Neuronal stem cell (in vitro differentiated cells): ENCODE measurements around the gene LGR6.

ENCODE experiments used
- DNase-seq: peaks from one replicate; pipeline ENCODE4 v3.0.0-alpha.2; 2013; ENCODE audit warnings: low spot score
- H2AFZ ChIP-seq: one replicate; pipeline ENCODE4 v1.6.1; 2013; ENCODE audit warnings: mild to moderate bottlenecking, low read length, inconsistent platforms
- H2AK5ac ChIP-seq: 2 replicates; pipeline ENCODE4 v1.6.1; 2013; ENCODE audit warnings: low read depth, mild to moderate bottlenecking, inconsistent platforms, low read length, moderate library complexity, mixed read lengths
- H2BK120ac ChIP-seq: 2 replicates; pipeline ENCODE4 v1.6.1; 2013; ENCODE audit warnings: low read depth, mild to moderate bottlenecking, inconsistent platforms, low read length, moderate library complexity, mixed read lengths
- H2BK12ac ChIP-seq: one replicate; pipeline ENCODE4 v1.6.1; 2013; ENCODE audit warnings: low read length, inconsistent platforms
- H2BK15ac ChIP-seq: 2 replicates; pipeline ENCODE4 v1.6.1; 2013; ENCODE audit warnings: mild to moderate bottlenecking, low read length, inconsistent platforms, mixed read lengths
- H2BK5ac ChIP-seq: one replicate; pipeline ENCODE4 v1.6.1; 2013; ENCODE audit warnings: inconsistent platforms, mild to moderate bottlenecking, low read length, moderate library complexity
- H3K14ac ChIP-seq: one replicate; pipeline ENCODE4 v1.6.1; 2013; ENCODE audit warnings: low read length, inconsistent platforms
- H3K18ac ChIP-seq: 2 replicates; pipeline ENCODE4 v1.6.1; 2013; ENCODE audit warnings: low read length, inconsistent platforms
- H3K23ac ChIP-seq: 2 replicates; pipeline ENCODE4 v1.6.1; 2013; ENCODE audit warnings: low read depth, mild to moderate bottlenecking, mixed read lengths, low read length, inconsistent platforms; ENCODE audit not compliant: poor library complexity
- H3K27ac ChIP-seq: replicated peaks from 3 replicates; pipeline ENCODE4 v1.5.1; 2013; ENCODE audit warnings: low read length, inconsistent platforms
- H3K27me3 ChIP-seq, 3 experiments: 2 replicates each; pipeline ENCODE4 v1.6.1; 2013; ENCODE audit warnings: low read length in 3 of 3, mild to moderate bottlenecking in 2 of 3, inconsistent platforms in 1 of 3, low read depth in 1 of 3, mixed read lengths in 1 of 3, moderate library complexity in 1 of 3; ENCODE audit not compliant: control insufficient read depth in 3 of 3, insufficient read depth in 3 of 3
- H3K36me3 ChIP-seq, 2 donors: replicated peaks in 1 of 2; 2 replicates each; pipeline ENCODE4 v1.6.1; 2013; ENCODE audit warnings: low read length in 2 of 2; ENCODE audit not compliant: control insufficient read depth in 2 of 2, insufficient read depth in 2 of 2
- H3K4ac ChIP-seq: 2 replicates; pipeline ENCODE4 v1.6.1; 2013; ENCODE audit warnings: inconsistent platforms, mild to moderate bottlenecking, low read length, moderate library complexity
- H3K4me1 ChIP-seq, 2 donors: 1 replicate in 1 of 2; 2 replicates in 1 of 2; pipeline ENCODE4 v1.6.1; 2013; ENCODE audit warnings: low read length in 2 of 2, low read depth in 1 of 2; ENCODE audit not compliant: control insufficient read depth in 2 of 2, insufficient read depth in 1 of 2
- H3K4me2 ChIP-seq: one replicate; pipeline ENCODE4 v1.6.1; 2013; ENCODE audit warnings: mild to moderate bottlenecking, low read length, inconsistent platforms; ENCODE audit not compliant: insufficient read depth, poor library complexity, severe bottlenecking
- H3K4me3 ChIP-seq, 2 donors: 2 replicates each; pipeline ENCODE4 v1.5.1; 2013; ENCODE audit warnings: low read length in 2 of 2, mild to moderate bottlenecking in 2 of 2, inconsistent platforms in 1 of 2, moderate library complexity in 1 of 2
- H3K79me1 ChIP-seq: one replicate; pipeline ENCODE4 v1.6.1; 2013; ENCODE audit warnings: low read depth, mild to moderate bottlenecking, inconsistent platforms, low read length, moderate library complexity
- H3K9ac ChIP-seq: one replicate; pipeline ENCODE4 v1.6.1; 2013; ENCODE audit warnings: mild to moderate bottlenecking, low read depth, low read length, inconsistent platforms; ENCODE audit not compliant: poor library complexity
- H3K9me3 ChIP-seq, 2 donors: replicated peaks in 1 of 2; 2 replicates each; pipeline versions ENCODE3 to v1.6.1; 2013; ENCODE audit warnings: low read length in 2 of 2, mild to moderate bottlenecking in 2 of 2, inconsistent platforms in 1 of 2, low read depth in 1 of 2, mixed read lengths in 1 of 2, moderate library complexity in 1 of 2; ENCODE audit not compliant: control insufficient read depth in 2 of 2, insufficient read depth in 1 of 2
- H4K8ac ChIP-seq: one replicate; pipeline ENCODE4 v1.6.1; 2013; ENCODE audit warnings: low read depth, mild to moderate bottlenecking, inconsistent platforms, low read length, moderate library complexity
- H4K91ac ChIP-seq: one replicate; pipeline ENCODE4 v1.6.1; 2013; ENCODE audit warnings: low read length, low read depth, mild to moderate bottlenecking, inconsistent platforms; ENCODE audit not compliant: poor library complexity
- WGBS, 2 donors: extraction: QIAGEN DNeasy Blood & Tissue Kit; methylation state at CpG; one replicate each; pipeline ENCODE4 v1.1.7; 2013; ENCODE audit warnings: missing lambda C conversion rate in 2 of 2, mixed read lengths in 1 of 2; ENCODE audit not compliant: insufficient read length in 2 of 2, insufficient replicate concordance in 1 of 2; ENCODE audit errors: extremely low coverage in 2 of 2; 5-methylcytosine and 5-hydroxymethylcytosine counted together

Gene LGR6

DNA sequence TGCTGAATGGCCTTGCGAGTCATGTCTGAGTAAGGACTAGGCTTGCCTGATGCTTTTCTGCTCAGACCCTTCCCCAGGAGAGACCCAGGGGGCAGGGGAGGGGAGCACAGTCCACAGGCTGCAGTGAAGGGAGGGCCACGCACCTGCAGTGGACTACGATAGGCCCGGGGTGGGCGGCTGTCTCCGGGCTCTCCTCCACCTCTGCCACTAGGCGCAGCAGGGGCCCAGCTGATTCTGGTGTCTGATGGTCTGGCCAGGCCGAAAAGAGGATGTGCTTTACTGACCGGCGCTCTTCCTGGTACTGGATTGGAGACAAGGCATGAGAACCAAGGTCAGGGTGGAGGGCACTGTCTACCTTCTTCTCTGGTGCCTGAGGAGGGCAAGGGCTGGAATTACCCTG is 41.2 kb upstream of the LGR6 start:
- H2AK5ac ChIP-seq, result peak overlapping the region; percentile 73
- H3K4ac ChIP-seq, result no peak overlapping the region
- no peaks in the 10 kb centered on the region for H3K36me3 ChIP-seq
- H2BK5ac ChIP-seq, result no peak overlapping the region
- no peaks in the 10 kb centered on the region for H3K79me1 ChIP-seq
- peak overlapping the region; percentile 40 for H2BK15ac ChIP-seq
- H3K14ac ChIP-seq, result no peak overlapping the region
- H2BK120ac ChIP-seq, result no peak overlapping the region
- H3K4me2 ChIP-seq, result no peak overlapping the region
- H2AFZ ChIP-seq, result no peak overlapping the region
- H3K9ac ChIP-seq, result peak overlapping the region; percentile 50
- DNase-seq, result no peak
- H3K27me3 ChIP-seq, result peaks cover 0 to 45% (median 0%) of the 10 kb centered on the region in 3 experiments
- no peak overlapping the region for H3K4me3 ChIP-seq
- no peak overlapping the region for H4K8ac ChIP-seq
- peaks cover 0 to 1% of the 10 kb centered on the region in 2 donors for H3K4me1 ChIP-seq
- WGBS, 2 donors, result no CpG with 5 or more reads among the region's 10 CpGs
- H3K27ac ChIP-seq, result no peak overlapping the region
- no peak overlapping the region for H2BK12ac ChIP-seq
- peak overlapping the region; percentile 25 for H3K23ac ChIP-seq
- no peak overlapping the region for H4K91ac ChIP-seq
- H3K18ac ChIP-seq, result no peak overlapping the region
- H3K9me3 ChIP-seq, result peaks cover 0 to 1% of the 10 kb centered on the region in 2 donors

DNA sequence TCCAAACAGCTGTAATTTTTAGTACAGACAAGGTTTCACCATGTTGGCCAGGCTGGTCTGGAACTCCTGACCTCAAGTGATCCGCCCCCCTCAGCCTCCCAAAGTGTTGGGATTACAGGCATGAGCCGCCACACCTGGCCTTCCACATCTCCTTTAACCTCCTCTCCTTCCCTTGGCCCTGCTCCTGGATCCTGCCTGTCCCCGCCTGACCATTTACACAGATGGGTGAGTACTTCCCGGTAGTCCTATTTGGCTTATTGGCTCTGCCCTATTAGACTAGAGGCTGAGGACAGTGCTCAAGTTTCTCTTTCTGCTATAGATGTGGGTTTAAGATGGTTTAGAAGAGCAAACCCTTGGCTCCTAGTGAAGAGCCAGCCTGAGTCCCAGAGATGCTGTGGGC is 40.3 kb upstream of the LGR6 start:
- Histone ChIP-seq H3K14ac (no peak overlapping the region), H4K91ac (no peak overlapping the region), H3K36me3 (no peaks in the 10 kb centered on the region), H2AFZ (no peak overlapping the region), H3K9me3 (peaks cover 0 to 1% of the 10 kb centered on the region in 2 donors), H2BK5ac (no peak overlapping the region), H2BK15ac (no peak overlapping the region), H2BK12ac (no peak overlapping the region), H3K27ac (no peak overlapping the region), H3K4me3 (no peak overlapping the region), H2BK120ac (no peak overlapping the region), H3K4me1 (peaks cover 0 to 1% of the 10 kb centered on the region in 2 donors), H3K27me3 (peaks cover 0 to 36% (median 0%) of the 10 kb centered on the region in 3 experiments), H3K23ac (no peak overlapping the region), H3K79me1 (no peaks in the 10 kb centered on the region), H3K18ac (no peak overlapping the region), H2AK5ac (peak overlapping the region; percentile 22), H4K8ac (no peak overlapping the region), H3K4me2 (no peak overlapping the region), H3K9ac (peak overlapping the region; percentile 13), H3K4ac (no peak overlapping the region)
- WGBS, 2 donors, result no CpG with 5 or more reads among the region's 4 CpGs
- DNase-seq, result no peak

DNA sequence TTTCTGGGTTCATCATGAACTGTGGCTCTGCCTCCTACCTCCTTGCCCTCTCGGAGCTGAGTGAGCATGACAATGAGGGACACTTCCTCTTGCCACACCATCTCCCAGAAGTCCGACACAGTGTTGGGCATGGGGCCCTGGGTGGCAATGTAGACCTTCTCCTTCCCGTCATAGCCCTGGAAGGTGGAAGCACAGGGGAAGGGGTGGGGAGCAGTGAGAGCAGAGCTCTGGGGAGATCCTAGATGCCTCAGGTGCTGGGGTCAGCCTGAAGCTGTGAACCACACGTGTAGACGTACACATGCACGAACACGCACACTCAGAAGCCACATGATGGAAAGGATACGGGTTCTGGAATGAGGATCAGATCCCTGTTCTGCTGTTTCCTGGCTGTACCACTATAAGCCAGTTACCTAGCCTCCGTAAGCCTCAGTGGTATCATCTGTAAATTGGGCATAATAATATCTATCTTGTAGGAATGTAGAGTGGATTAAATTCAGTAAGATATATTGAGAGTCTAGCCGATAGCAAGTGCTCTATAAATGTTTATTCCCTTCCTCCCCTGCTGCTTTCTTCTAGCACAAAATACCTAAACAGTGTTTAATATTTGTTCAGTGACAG is 39.3 kb upstream of the LGR6 start:
- Histone ChIP-seq H3K4me1 (peaks cover 0 to 1% of the 10 kb centered on the region in 2 donors), H4K8ac (no peak overlapping the region), H3K4ac (no peak overlapping the region), H3K4me2 (no peak overlapping the region), H3K79me1 (no peaks in the 10 kb centered on the region), H3K14ac (no peak overlapping the region), H3K27me3 (peaks cover 0 to 34% (median 0%) of the 10 kb centered on the region in 3 experiments), H3K36me3 (no peaks in the 10 kb centered on the region), H3K9me3 (no peaks in the 10 kb centered on the region), H3K23ac (no peak overlapping the region), H2BK12ac (no peak overlapping the region), H3K9ac (no peak overlapping the region), H2BK15ac (peak overlapping the region; percentile 54), H2AK5ac (no peak overlapping the region), H2BK120ac (no peak overlapping the region), H2BK5ac (no peak overlapping the region), H3K18ac (peak overlapping the region; percentile 52), H3K4me3 (no peak overlapping the region), H4K91ac (no peak overlapping the region), H2AFZ (peak overlapping the region; percentile 45), H3K27ac (no peak overlapping the region)
- no CpG with 5 or more reads among the region's 10 CpGs for WGBS, 2 donors
- DNase-seq, result no peak

DNA sequence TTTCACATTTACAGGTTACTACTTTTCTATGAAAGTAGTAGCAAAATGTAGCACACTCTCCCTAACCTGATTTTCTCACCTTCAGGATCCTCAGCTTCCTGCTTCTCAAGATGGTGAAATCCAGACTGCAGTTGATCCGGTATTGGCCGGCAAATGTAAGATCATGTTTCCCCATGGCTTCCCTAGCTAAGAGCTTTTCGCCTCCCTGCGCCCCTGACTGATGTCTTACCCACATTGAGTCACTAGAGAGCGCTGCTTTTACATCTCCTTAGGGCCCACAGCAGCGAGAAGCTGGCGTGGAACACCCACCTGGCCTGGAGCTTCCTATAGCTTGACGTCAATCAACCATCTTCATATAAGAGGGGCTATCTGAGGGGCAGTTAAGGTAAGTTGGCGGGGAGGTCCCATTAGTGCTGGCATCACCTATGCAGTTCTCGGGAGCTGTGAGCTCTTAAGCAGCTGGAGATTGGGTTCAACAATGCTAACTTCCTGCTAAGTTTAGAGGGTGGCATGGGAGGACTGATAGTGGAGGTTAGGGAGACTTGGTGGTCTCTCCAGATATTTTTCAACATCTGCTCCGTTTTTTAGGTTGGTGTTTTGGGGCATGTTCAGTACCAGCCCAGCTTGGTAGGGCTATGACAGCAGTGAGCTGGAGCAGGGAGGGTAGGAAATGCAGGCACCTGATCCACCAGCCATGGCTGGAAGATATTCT is 38.7 kb upstream of the LGR6 start:
- Histone ChIP-seq H3K4me2 (no peak overlapping the region), H2BK15ac (no peak overlapping the region), H3K9ac (no peak overlapping the region), H3K4ac (no peak overlapping the region), H3K27ac (no peak overlapping the region), H3K4me3 (no peak overlapping the region), H3K18ac (no peak overlapping the region), H3K79me1 (no peaks in the 10 kb centered on the region), H2BK12ac (no peak overlapping the region), H4K91ac (no peak overlapping the region), H3K9me3 (no peaks in the 10 kb centered on the region), H3K23ac (no peak overlapping the region), H2BK5ac (no peak overlapping the region), H4K8ac (no peak overlapping the region), H3K36me3 (no peaks in the 10 kb centered on the region), H2AK5ac (no peak overlapping the region), H2BK120ac (no peak overlapping the region), H3K4me1 (peaks cover 1 to 2% of the 10 kb centered on the region in 2 donors), H3K14ac (no peak overlapping the region), H2AFZ (peak overlapping the region; percentile 45), H3K27me3 (peaks cover 0 to 34% (median 0%) of the 10 kb centered on the region in 3 experiments)
- WGBS, 2 donors, result no CpG with 5 or more reads among the region's 11 CpGs
- DNase-seq, result peak; percentile 56
